SK-N-SH (cell line): ENCODE results near the gene HSD17B12. TPM values are rescaled to one million over a fixed set of nuclear protein-coding genes. Genes with fewer than 3 reads are reported as not detected.
A peak's percentile ranks its signal among the peaks of the same experiment; 100 is the strongest.

Experiments
- CTCF ChIA-PET: fragments of 300-600, 350-600 bp; formaldehyde crosslinking; extraction: SDS; loops from one replicate; lab custom pipeline; 2021; lab: Yijun Ruan, JAX
- POLR2A ChIA-PET: fragments of 350-600 bp; sonication (Branson Sonifier 250); formaldehyde crosslinking; extraction: SDS; loops from one replicate; lab custom pipeline; 2020; ENCODE audit warnings: antibody characterized with exemption, inconsistent platforms; lab: Yijun Ruan, JAX
- DNase-seq: peaks from one replicate; pipeline ENCODE4 v3.0.0; 2012
- H2AFZ ChIP-seq: fragments of 200-600 bp; sonication (generic); 2 replicates; pipeline ENCODE4 v1.8.1; 2016; ENCODE audit warnings: antibody characterized with exemption, mild to moderate bottlenecking, low read depth
- H3F3A ChIP-seq: fragments of 200-600 bp; sonication (generic); replicated peaks from 2 replicates; pipeline ENCODE3; 2016; ENCODE audit warnings: antibody characterized with exemption, mild to moderate bottlenecking; ENCODE audit not compliant: insufficient read depth
- H3K27ac ChIP-seq, 2 experiments: fragments of 200-500 bp in 1 of 2; fragments of 200-600 bp in 1 of 2; sonication (Bioruptor generic) in 1 of 2; sonication (generic), shearing (Covaris generic) in 1 of 2; 2 replicates each; pipeline versions ENCODE4 v1.5.1 to v1.6.1; 2014 to 2016; ENCODE audit warnings: low read depth in 2 of 2, inconsistent platforms in 1 of 2, low read length in 1 of 2, mild to moderate bottlenecking in 1 of 2, mixed read lengths in 1 of 2
- H3K27me3 ChIP-seq: fragments of 200-600 bp; sonication (generic), shearing (Covaris generic); 2 replicates; pipeline ENCODE4 v1.6.1; 2016; ENCODE audit warnings: mixed run types; ENCODE audit not compliant: insufficient read depth
- H3K36me3 ChIP-seq, 2 experiments: fragments of 200-500 bp in 1 of 2; fragments of 200-600 bp in 1 of 2; sonication (Bioruptor generic) in 1 of 2; sonication (generic) in 1 of 2; replicated peaks in 1 of 2; 2 replicates each; pipeline versions ENCODE3 to v1.5.1; 2014 to 2016; ENCODE audit warnings: low read length in 1 of 2, mild to moderate bottlenecking in 1 of 2; ENCODE audit not compliant: insufficient read depth in 2 of 2, control insufficient read depth in 1 of 2
- H3K4me1 ChIP-seq, 2 experiments: fragments of 200-500 bp in 1 of 2; fragments of 200-600 bp in 1 of 2; sonication (Bioruptor generic) in 1 of 2; sonication (generic), shearing (Covaris generic) in 1 of 2; 2 replicates each; pipeline versions ENCODE4 v1.5.1 to v1.6.1; 2014 to 2016; ENCODE audit warnings: low read depth in 1 of 2, low read length in 1 of 2, mixed run types in 1 of 2; ENCODE audit not compliant: insufficient read depth in 2 of 2, control insufficient read depth in 1 of 2
- H3K4me2 ChIP-seq: fragments of 200-600 bp; sonication (generic), shearing (Covaris generic); 2 replicates; pipeline ENCODE4 v1.6.1; 2017; ENCODE audit warnings: mixed run types
- H3K4me3 ChIP-seq, 2 experiments: fragments of 200-500 bp in 1 of 2; fragments of 200-600 bp in 1 of 2; sonication (Bioruptor generic) in 1 of 2; sonication (generic), shearing (Covaris generic) in 1 of 2; 2 replicates each; pipeline versions ENCODE4 v1.5.1 to v1.8.1; 2014 to 2016; ENCODE audit warnings: low read depth in 2 of 2, inconsistent platforms in 1 of 2, low read length in 1 of 2, mild to moderate bottlenecking in 1 of 2, mixed read lengths in 1 of 2, moderate library complexity in 1 of 2
- H3K79me2 ChIP-seq: fragments of 200-600 bp; sonication (generic); 2 replicates; pipeline ENCODE4 v1.8.1; 2017; ENCODE audit warnings: mild to moderate bottlenecking; ENCODE audit not compliant: insufficient read depth
- H3K9ac ChIP-seq: fragments of 200-600 bp; sonication (generic); 2 replicates; pipeline ENCODE4 v1.6.1; 2017; ENCODE audit warnings: mixed run types
- H3K9me2 ChIP-seq: fragments of 200-600 bp; sonication (generic); 2 replicates; pipeline ENCODE4 v1.6.1; 2017; ENCODE audit warnings: mixed run types
- H3K9me3 ChIP-seq: fragments of 200-600 bp; sonication (generic); 2 replicates; pipeline ENCODE4 v1.6.1; 2017; ENCODE audit warnings: mixed run types, mild to moderate bottlenecking, moderate library complexity
- H4K20me1 ChIP-seq: fragments of 200-600 bp; sonication (generic); 2 replicates; pipeline ENCODE4 v1.6.1; 2017; ENCODE audit warnings: mild to moderate bottlenecking, mixed run types; ENCODE audit not compliant: insufficient read depth
- CHD2 ChIP-seq: fragments of 150-350 bp; IDR thresholded peaks from 2 replicates; pipeline ENCODE4 v1.6.1; 2018; ENCODE audit warnings: low read length; ENCODE audit not compliant: partially characterized antibody
- EZH2phosphoT487 ChIP-seq: fragments of 200-600 bp; sonication (generic); IDR thresholded peaks from 2 replicates; pipeline ENCODE4 v1.6.1; 2017; ENCODE audit warnings: low read depth, mixed run types, mild to moderate bottlenecking, antibody characterized with exemption, moderate library complexity, borderline replicate concordance
- FOSL2 ChIP-seq: IDR thresholded peaks from 2 replicates; pipeline ENCODE4 v1.4.0; 2012; ENCODE audit warnings: low read depth, mild to moderate bottlenecking, moderate library complexity, borderline replicate concordance
- FOXJ3 ChIP-seq: sonication (generic); formaldehyde crosslinking; IDR thresholded peaks from 2 replicates; pipeline ENCODE4 v1.5.1; 2020; ENCODE audit warnings: mild to moderate bottlenecking, missing genetic modification reagents
- GATA2 ChIP-seq: sonication (generic); formaldehyde crosslinking; IDR thresholded peaks from 2 replicates; pipeline ENCODE4 v1.5.0; 2020; ENCODE audit warnings: mild to moderate bottlenecking, missing genetic modification reagents
- MEF2A ChIP-seq: IDR thresholded peaks from 2 replicates; pipeline ENCODE4 v1.4.0; 2012; ENCODE audit warnings: low read depth, borderline replicate concordance
- MXI1 ChIP-seq: IDR thresholded peaks from 2 replicates; pipeline ENCODE4 v1.6.1; 2012; ENCODE audit warnings: mild to moderate bottlenecking, low read depth, low read length, improper control_type of control experiment
- NFIC ChIP-seq: IDR thresholded peaks from 2 replicates; pipeline ENCODE4 v1.4.0; 2012; ENCODE audit warnings: borderline replicate concordance
- RFX5 ChIP-seq: IDR thresholded peaks from 2 replicates; pipeline ENCODE4 v1.6.1; 2012; ENCODE audit warnings: mild to moderate bottlenecking, improper control_type of control experiment, low read length
- TCF12 ChIP-seq: IDR thresholded peaks from 2 replicates; pipeline ENCODE4 v1.4.0; 2012
- WGBS: methylation state at CpG from one replicate; pipeline ENCODE4 v1.1.6; 2017; ENCODE audit warnings: low lambda C conversion rate; 5-methylcytosine and 5-hydroxymethylcytosine counted together
- polyA plus RNA-seq, 3 experiments: library from polyadenylated mRNA; depleted of rRNA; stranded (reverse); fragments of >200 nt; gene quantifications; 2 replicates each; pipeline ENCODE4 v1.2.3, GENCODE V29; 2012
- TF ChIP-seq, protein P1 (sequence below): IDR thresholded peaks from 2 replicates; pipeline ENCODE4 v1.4.0; 2012; ENCODE audit warnings: low read depth
- TF ChIP-seq, protein P2 (sequence below): fragments of 150-350 bp; IDR thresholded peaks from 2 replicates; pipeline ENCODE4 v1.6.1; 2017; ENCODE audit warnings: antibody characterized with exemption, low read length, low read depth, borderline replicate concordance
- TF ChIP-seq, protein P3 (sequence below): IDR thresholded peaks from 2 replicates; pipeline ENCODE4 v1.4.0; 2012; ENCODE audit warnings: low read depth, borderline replicate concordance
- TF ChIP-seq, protein P4 (sequence below): fragments of 200-600 bp; sonication (generic); IDR thresholded peaks from 2 replicates; pipeline ENCODE4 v1.6.1; 2017; ENCODE audit warnings: antibody characterized with exemption, mild to moderate bottlenecking, moderate library complexity
- TF ChIP-seq, protein P5 (sequence below): IDR thresholded peaks from 2 replicates; pipeline ENCODE4 v1.4.0; 2012; ENCODE audit warnings: low read depth, borderline replicate concordance

The HSD17B12 gene
- polyA plus RNA-seq, 1 of the 3 experiments (the other 2 are of a cell fraction), result 19.7 TPM

DNA sequence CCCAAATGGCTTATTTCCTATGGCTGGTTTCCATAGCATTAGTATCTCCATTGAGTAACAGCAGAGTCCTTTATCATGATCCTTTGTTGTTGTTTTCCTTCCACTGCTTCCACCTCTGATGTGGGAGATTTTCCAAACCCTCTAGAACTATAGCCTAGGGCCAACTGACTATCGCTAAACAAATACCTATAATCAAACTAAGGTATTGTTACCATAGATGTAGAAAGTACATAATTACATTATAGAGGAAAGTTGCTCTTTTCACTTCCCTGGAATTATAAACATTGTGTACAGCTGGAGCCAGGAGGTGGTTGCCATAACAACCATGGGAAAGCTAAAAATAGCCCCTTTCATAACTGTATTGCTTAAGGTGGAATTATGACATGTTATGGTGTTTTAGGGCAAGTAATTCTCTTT lies 153.1 kb downstream of the HSD17B12 start:
- Histone ChIP-seq H3K9ac (no peak overlapping the region), H4K20me1 (no peaks in the 10 kb centered on the region), H3K9me3 (no peaks in the 10 kb centered on the region)
- POLR2A ChIA-PET, result no interaction called here
- TF ChIP-seq RFX5 (no peak), MXI1 (no peak), CHD2 (no peak), FOXJ3 (CRISPR knock-in tag) (no peak), FOSL2 (no peak), MEF2A (no peak), GATA2 (CRISPR knock-in tag) (no peak), EZH2phosphoT487 (no peak), TCF12 (no peak), NFIC (no peak)
- TF ChIP-seq, protein P1, sequence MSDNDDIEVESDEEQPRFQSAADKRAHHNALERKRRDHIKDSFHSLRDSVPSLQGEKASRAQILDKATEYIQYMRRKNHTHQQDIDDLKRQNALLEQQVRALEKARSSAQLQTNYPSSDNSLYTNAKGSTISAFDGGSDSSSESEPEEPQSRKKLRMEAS, result no peak
- TF ChIP-seq, protein P2, sequence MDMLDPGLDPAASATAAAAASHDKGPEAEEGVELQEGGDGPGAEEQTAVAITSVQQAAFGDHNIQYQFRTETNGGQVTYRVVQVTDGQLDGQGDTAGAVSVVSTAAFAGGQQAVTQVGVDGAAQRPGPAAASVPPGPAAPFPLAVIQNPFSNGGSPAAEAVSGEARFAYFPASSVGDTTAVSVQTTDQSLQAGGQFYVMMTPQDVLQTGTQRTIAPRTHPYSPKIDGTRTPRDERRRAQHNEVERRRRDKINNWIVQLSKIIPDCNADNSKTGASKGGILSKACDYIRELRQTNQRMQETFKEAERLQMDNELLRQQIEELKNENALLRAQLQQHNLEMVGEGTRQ, result no peak
- TF ChIP-seq, protein P3, sequence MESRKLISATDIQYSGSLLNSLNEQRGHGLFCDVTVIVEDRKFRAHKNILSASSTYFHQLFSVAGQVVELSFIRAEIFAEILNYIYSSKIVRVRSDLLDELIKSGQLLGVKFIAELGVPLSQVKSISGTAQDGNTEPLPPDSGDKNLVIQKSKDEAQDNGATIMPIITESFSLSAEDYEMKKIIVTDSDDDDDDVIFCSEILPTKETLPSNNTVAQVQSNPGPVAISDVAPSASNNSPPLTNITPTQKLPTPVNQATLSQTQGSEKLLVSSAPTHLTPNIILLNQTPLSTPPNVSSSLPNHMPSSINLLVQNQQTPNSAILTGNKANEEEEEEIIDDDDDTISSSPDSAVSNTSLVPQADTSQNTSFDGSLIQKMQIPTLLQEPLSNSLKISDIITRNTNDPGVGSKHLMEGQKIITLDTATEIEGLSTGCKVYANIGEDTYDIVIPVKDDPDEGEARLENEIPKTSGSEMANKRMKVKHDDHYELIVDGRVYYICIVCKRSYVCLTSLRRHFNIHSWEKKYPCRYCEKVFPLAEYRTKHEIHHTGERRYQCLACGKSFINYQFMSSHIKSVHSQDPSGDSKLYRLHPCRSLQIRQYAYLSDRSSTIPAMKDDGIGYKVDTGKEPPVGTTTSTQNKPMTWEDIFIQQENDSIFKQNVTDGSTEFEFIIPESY, result no peak
- TF ChIP-seq, protein P4, sequence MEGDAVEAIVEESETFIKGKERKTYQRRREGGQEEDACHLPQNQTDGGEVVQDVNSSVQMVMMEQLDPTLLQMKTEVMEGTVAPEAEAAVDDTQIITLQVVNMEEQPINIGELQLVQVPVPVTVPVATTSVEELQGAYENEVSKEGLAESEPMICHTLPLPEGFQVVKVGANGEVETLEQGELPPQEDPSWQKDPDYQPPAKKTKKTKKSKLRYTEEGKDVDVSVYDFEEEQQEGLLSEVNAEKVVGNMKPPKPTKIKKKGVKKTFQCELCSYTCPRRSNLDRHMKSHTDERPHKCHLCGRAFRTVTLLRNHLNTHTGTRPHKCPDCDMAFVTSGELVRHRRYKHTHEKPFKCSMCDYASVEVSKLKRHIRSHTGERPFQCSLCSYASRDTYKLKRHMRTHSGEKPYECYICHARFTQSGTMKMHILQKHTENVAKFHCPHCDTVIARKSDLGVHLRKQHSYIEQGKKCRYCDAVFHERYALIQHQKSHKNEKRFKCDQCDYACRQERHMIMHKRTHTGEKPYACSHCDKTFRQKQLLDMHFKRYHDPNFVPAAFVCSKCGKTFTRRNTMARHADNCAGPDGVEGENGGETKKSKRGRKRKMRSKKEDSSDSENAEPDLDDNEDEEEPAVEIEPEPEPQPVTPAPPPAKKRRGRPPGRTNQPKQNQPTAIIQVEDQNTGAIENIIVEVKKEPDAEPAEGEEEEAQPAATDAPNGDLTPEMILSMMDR, result no peak
- TF ChIP-seq, protein P5, sequence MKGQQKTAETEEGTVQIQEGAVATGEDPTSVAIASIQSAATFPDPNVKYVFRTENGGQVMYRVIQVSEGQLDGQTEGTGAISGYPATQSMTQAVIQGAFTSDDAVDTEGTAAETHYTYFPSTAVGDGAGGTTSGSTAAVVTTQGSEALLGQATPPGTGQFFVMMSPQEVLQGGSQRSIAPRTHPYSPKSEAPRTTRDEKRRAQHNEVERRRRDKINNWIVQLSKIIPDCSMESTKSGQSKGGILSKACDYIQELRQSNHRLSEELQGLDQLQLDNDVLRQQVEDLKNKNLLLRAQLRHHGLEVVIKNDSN, result no peak
- TF ChIP-seq, all 33 proteins: peak for 0
- DNase-seq, result peak; percentile 35
- Histone ChIP-seq H2AFZ (no peak overlapping the region), H3K36me3 (no peaks in the 10 kb centered on the region), H3K27ac (no peak overlapping the region; a peak in 1 of 4 replicates), H3K4me1 (peaks cover 5 to 21% of the 10 kb centered on the region in 2 experiments; a peak in 3 of 4 replicates), H3F3A (peaks cover 10% of the 10 kb centered on the region), H3K27me3 (no peaks in the 10 kb centered on the region), H3K4me2 (no peak overlapping the region), H3K79me2 (no peaks in the 10 kb centered on the region), H3K9me2 (no peaks in the 10 kb centered on the region), H3K4me3 (no peak overlapping the region)
- 24% methylated on average over 1 of the region's 1 CpG for WGBS
- CTCF ChIA-PET, result interaction anchor here (1.0 to 16.8 kb wide), 3 partner anchors 8 to 56 kb away, joined by 4 to 337 read pairs (median 50); no protein-coding TSS in a partner anchor
